Progenitor cell of endocrine pancreas (in vitro differentiated cells): ENCODE data around the gene RAB31. TPM values are rescaled to one million over a fixed set of nuclear protein-coding genes. Genes with fewer than 3 reads are reported as not detected.

Source experiments
- DNase-seq: peaks from one replicate; pipeline ENCODE4 v3.0.0; 2021; ENCODE audit warnings: low spot score; ENCODE audit not compliant: unreplicated experiment
- H3K27ac Mint-ChIP-seq: 2 replicates; pipeline ENCODE4 v1.8.0; 2021; ENCODE audit warnings: mild to moderate bottlenecking, moderate library complexity, mixed read lengths
- H3K27me3 Mint-ChIP-seq: 2 replicates; pipeline ENCODE4 v1.8.0; 2021; ENCODE audit warnings: mixed read lengths
- H3K36me3 Mint-ChIP-seq: 2 replicates; pipeline ENCODE4 v1.8.0; 2022; ENCODE audit warnings: mixed read lengths; ENCODE audit not compliant: insufficient read depth
- H3K4me1 Mint-ChIP-seq: 2 replicates; pipeline ENCODE4 v1.8.0; 2021; ENCODE audit warnings: low read depth, mixed read lengths
- H3K4me3 Mint-ChIP-seq: 2 replicates; pipeline ENCODE4 v1.8.0; 2021; ENCODE audit warnings: low read depth, mild to moderate bottlenecking, moderate library complexity, mixed read lengths
- H3K9me3 Mint-ChIP-seq: 2 replicates; pipeline ENCODE4 v1.8.0; 2021; ENCODE audit warnings: low read depth, mixed read lengths
- CTCF ChIP-seq: fragments of 200-600 bp; sonication (generic); IDR thresholded peaks from one replicate; pipeline ENCODE4 v1.5.0; 2021; ENCODE audit warnings: antibody characterized with exemption, mild to moderate bottlenecking; ENCODE audit not compliant: unreplicated experiment
- total RNA-seq: library from RNA; stranded (reverse); gene quantifications from 2 replicates; pipeline ENCODE4 v1.2.1, GENCODE V29; 2021

RAB31 gene
- total RNA-seq, 1 donor from 2014 or later: 2.9 TPM

- Mint-ChIP-seq H3K27ac (no peak overlapping the region), H3K4me1 (no peaks in the 10 kb centered on the region), H3K36me3 (no peaks in the 10 kb centered on the region), H3K4me3 (no peak overlapping the region), H3K9me3 (no peaks in the 10 kb centered on the region), H3K27me3 (no peaks in the 10 kb centered on the region)
- no peak for DNase-seq
- no peak for TF ChIP-seq CTCF
Observed at GRCh38 chr18:9751371-9752031, 43.4 kb downstream of the RAB31 start.

DNA sequence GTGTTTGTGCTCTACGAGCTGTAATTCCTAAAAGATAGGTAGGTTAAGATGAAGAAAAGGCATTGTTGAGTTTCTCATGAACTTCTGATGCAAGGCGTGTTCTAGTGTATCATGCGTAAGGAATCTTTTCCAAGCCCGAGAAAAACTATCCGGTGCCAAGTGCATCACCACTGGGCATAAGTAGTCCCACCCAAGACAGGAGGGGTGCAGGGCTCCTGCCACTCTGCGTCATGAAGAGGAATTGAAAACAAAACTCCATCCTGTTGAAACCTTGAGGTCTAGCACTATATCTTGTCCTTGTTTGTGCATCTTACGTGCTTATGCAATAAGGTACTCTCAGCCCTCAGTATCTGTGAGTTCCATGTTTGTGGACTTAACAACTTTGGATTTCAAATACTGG, 45.7 kb downstream of the RAB31 start:
- Mint-ChIP-seq H3K27ac (no peak overlapping the region), H3K36me3 (no peaks in the 10 kb centered on the region), H3K27me3 (no peaks in the 10 kb centered on the region), H3K9me3 (no peaks in the 10 kb centered on the region), H3K4me3 (no peak overlapping the region), H3K4me1 (no peaks in the 10 kb centered on the region)
- DNase-seq: no peak
- TF ChIP-seq CTCF: no peak

- Mint-ChIP-seq H3K4me1 (no peaks in the 10 kb centered on the region), H3K27ac (no peak overlapping the region), H3K4me3 (no peak overlapping the region), H3K9me3 (no peaks in the 10 kb centered on the region), H3K27me3 (no peaks in the 10 kb centered on the region), H3K36me3 (no peaks in the 10 kb centered on the region)
- no peak for TF ChIP-seq CTCF
- DNase-seq: no peak
Observed at GRCh38 chr18:9755110-9755509, 47.0 kb downstream of the RAB31 start.

DNA sequence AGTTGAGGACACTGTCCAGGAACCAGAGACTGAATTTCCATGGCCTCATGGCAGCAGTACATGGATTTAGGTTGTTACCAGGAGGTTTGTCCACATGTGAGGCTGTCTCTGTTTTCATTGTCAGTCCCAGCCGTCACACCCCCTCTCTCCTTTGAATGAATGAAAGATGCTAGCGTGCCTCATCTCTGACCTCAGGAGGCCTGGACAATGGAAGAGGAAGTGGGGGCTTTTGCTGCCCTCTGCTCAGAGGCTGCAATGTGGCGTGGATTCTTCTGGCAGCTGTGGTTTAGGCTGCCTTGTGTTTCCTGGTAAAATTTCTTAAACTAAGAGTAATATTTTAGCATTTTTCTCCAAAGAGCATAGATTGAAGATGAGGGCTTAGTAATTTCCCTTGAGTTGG, 47.5 kb downstream of the RAB31 start:
- H3K4me1 Mint-ChIP-seq: no peaks in the 10 kb centered on the region
- no peak overlapping the region for H3K4me3 Mint-ChIP-seq
- no peaks in the 10 kb centered on the region for H3K36me3 Mint-ChIP-seq
- no peaks in the 10 kb centered on the region for H3K27me3 Mint-ChIP-seq
- H3K27ac Mint-ChIP-seq: no peak overlapping the region
- no peaks in the 10 kb centered on the region for H3K9me3 Mint-ChIP-seq
- DNase-seq: no peak
- TF ChIP-seq CTCF: no peak

DNA sequence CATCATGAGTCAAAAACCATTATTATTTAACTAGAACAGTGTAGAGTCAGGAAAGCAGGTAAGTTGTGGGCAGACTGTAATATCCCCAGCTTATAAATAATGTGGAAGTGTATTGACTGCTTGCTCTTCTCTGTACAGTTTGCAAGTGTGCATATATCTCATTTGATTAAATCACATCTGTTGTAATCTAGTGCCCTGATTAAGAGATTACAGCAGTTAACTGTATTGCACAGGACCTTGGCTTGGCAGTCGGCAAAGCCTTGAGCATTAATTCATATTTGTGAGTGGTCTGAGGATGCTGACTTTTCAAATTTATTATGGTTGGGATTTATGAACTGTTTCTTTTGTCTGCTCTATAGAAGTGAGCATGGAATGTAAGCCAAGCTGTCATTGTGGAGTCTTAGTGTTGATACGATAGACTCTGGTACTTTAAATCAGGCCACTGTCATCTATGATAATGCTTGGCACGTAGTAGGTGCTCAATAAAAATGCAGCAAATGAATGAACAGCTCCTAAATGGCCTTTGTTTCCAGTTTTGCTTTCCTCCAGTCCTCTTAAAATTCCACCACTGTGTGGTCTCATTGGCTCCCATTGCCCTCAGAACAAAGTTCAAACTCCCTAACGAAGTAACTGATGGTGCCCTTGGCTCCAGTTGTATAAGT, 48.3 kb downstream of the RAB31 start:
- peaks cover 3% of the 10 kb centered on the region for H3K9me3 Mint-ChIP-seq
- no peak for DNase-seq
- no peak for TF ChIP-seq CTCF
- H3K27ac Mint-ChIP-seq: no peak overlapping the region
- no peak overlapping the region for H3K4me3 Mint-ChIP-seq
- H3K27me3 Mint-ChIP-seq: no peaks in the 10 kb centered on the region
- no peaks in the 10 kb centered on the region for H3K36me3 Mint-ChIP-seq
- no peaks in the 10 kb centered on the region for H3K4me1 Mint-ChIP-seq
